GM18526 (cell line): ENCODE results near the gene SAGE1.
"Not testable (repeated sequence)": the region's sequence is repeated elsewhere in the genome, so short reads cannot be mapped to it uniquely, and the experiment has no call there.

Source experiments
- POLR2A ChIP-seq: IDR thresholded peaks from 3 replicates; pipeline ENCODE4 v1.6.1; 2011; ENCODE audit not compliant: insufficient read length; ENCODE audit errors: extremely low read depth

The SAGE1 gene

GRCh38 chrX:135893294-135893817, at the start of gene SAGE1, which contains the start of gene CT45A10:
Gene SAGE1, plus strand, starts transcription at chrX:135893716. Its CDS starts 2,527 bp downstream, at chrX:135896243.
Gene CT45A10, minus strand, starts transcription at chrX:135893444. Its CDS starts 8,100 bp downstream, at chrX:135885344.
- TF ChIP-seq POLR2A, result no peak

GRCh38 chrX:135854438-135854837, 39.1 kb upstream of the SAGE1 start, which contains the start of gene CT45A8:
Gene CT45A8, minus strand, starts transcription at chrX:135854538. Its CDS starts 3,755 bp downstream, at chrX:135850783.
- TF ChIP-seq POLR2A, result not testable (repeated sequence)

GRCh38 chrX:135871712-135872111, 21.8 kb upstream of the SAGE1 start, which contains the start of gene CT45A9:
Gene CT45A9, minus strand, starts transcription at chrX:135871812. Its CDS starts 3,751 bp downstream, at chrX:135868061.
- not testable (repeated sequence) for TF ChIP-seq POLR2A

DNA sequence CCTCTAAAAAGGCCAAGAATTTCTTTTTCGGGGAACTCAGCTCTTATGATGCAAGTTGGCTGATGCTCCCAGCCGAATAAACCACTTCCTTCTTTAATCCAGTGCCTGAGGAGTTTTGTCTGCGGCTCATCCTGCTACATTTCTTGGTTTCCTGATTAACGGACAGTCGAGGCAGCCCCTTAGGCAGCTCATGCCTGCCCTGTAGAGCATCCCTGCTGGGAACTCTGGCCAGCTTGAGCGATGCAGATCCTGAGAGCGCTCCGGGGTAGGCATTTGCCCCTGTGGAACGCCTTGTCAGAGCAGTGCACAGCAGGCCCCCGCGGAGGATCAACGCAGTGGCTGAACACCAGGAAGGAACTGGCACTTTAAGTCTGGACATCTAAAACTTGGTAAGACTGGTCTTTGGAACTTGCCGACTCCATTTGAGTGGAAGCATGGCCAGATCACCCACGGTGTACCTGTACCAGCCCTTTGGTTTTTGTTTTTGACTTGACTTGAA, 3.4 kb upstream of the SAGE1 start:
- no peak for TF ChIP-seq POLR2A

GRCh38 chrX:135892781-135893180, 735 bp upstream of the SAGE1 start:
- no peak for TF ChIP-seq POLR2A

DNA sequence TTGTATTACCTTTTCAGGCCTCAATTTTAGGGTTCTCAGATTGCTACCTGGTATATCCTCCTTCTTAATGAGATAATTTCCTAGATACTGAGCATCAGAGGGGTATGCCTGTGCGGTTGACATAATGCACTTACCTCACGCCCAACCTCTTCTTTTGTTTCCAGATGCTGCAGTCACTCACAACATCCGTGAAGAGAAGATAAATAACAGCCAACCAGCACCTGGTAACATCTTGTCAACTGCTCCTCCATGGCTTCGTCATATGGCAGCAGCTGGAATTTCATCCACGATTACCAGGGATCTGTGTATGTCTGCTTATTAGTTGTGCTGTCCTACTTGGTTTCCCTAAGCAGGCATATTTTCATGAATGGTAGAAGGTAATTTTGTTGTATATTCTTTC, 16.7 kb downstream of the SAGE1 start:
- no peak for TF ChIP-seq POLR2A

- no peak for TF ChIP-seq POLR2A
Observed at GRCh38 chrX:135914404-135914803, 20.9 kb downstream of the SAGE1 start.

- no peak for TF ChIP-seq POLR2A
Observed at GRCh38 chrX:135923353-135923752, 29.8 kb downstream of the SAGE1 start.

DNA sequence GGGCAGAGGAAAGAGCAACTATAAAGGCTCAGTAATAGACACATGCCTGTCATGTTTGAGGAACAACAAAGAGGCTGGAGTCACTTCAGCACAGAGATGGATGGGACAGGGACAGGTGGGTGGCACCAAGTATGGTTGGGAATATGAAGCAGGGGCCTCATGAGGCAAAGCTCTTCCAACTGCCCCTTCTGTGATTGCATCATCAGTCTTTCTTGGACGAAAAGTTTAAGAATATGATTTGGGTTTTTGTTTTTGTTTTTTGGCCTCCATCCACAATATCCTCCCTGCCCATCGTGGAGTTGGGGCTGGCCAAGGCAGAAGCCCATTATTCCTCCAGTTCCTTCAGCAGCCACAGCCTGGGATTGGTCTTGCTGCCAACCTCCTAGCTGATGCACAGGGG, 34.4 kb downstream of the SAGE1 start:
- no peak for TF ChIP-seq POLR2A

- TF ChIP-seq POLR2A, result no peak
Observed at GRCh38 chrX:135931644-135932487, 38.4 kb downstream of the SAGE1 start.

GRCh38 chrX:135944486-135944885, 51.0 kb downstream of the SAGE1 start:
- TF ChIP-seq POLR2A, result no peak

DNA sequence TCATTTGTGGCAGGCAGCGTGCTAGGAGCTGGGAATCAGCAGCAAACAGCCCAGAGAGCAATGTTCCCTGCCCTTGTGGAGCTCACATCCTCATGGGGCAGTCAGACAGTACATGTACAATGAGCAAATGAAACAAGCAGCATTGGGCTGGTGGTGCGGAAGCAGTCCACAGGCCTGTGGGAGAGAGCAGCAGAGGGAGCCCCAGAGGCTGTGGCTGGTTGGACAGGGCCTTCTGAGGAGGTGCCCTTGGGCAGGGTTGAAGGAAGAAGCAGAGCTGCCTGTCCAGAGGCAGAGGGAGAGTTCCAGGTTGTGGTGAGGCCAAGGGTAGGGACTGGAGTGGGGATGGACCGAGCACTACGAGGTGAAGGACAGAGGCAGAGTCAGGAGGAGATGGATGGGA, 57.8 kb downstream of the SAGE1 start:
- TF ChIP-seq POLR2A, result no peak
